GM12891 (cell line): ENCODE data around the gene EPS8L3.

Experiments
- PAX5 ChIP-seq: IDR thresholded peaks from 2 replicates; pipeline ENCODE4 v1.6.1; 2011; ENCODE audit warnings: low read length, moderate library complexity, mild to moderate bottlenecking; ENCODE audit not compliant: insufficient read depth, severe bottlenecking
- POLR2A ChIP-seq: IDR thresholded peaks from 2 replicates; pipeline ENCODE4 v1.6.1; 2011; ENCODE audit warnings: low read depth, low read length, control low read depth
- POLR2AphosphoS5 ChIP-seq: IDR thresholded peaks from 2 replicates; pipeline ENCODE4 v1.6.1; 2011; ENCODE audit warnings: low read depth, low read length, control low read depth
- POU2F2 ChIP-seq: IDR thresholded peaks from 2 replicates; pipeline ENCODE4 v1.6.1; 2011; ENCODE audit warnings: low read depth, mild to moderate bottlenecking, control low read depth, low read length, moderate library complexity
- SPI1 ChIP-seq: IDR thresholded peaks from 2 replicates; pipeline ENCODE4 v1.6.1; 2011; ENCODE audit warnings: low read depth, low read length, control low read depth
- TAF1 ChIP-seq: IDR thresholded peaks from 2 replicates; pipeline ENCODE4 v1.6.1; 2011; ENCODE audit warnings: low read depth, low read length, control low read depth

DNA sequence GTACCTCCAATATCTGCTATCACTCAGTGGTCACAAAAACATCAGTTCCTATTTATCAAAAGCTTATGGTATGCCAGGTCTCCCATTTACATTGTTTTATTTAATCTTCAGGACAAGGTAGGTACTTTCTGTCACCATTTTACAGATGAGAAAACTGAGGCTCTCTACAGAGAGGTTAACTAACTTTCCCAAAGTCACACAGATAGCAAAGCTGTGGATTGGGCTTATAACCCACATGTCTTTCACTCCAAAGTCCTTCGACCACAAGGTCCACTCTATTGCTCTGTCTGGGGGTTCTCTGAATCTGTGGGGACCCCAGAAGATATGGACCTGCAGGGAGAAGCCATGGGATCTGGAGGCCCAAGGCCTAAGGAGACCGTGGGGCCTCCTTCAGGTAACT lies 26.6 kb upstream of the EPS8L3 start:
- TF ChIP-seq POLR2A (no peak), POU2F2 (no peak), PAX5 (no peak), TAF1 (no peak), SPI1 (no peak), POLR2AphosphoS5 (no peak)
